IMR-90 (cell line): Measurements from ENCODE around the gene CYP19A1. TPM values are rescaled to one million over a fixed set of nuclear protein-coding genes. Genes with fewer than 3 reads are reported as not detected.
A peak's percentile ranks its signal among the peaks of the same experiment; 100 is the strongest.

Experiments
- ATAC-seq: fragments of 200-7000 bp; cut with Tn5 transposase; 2 replicates; pipeline ENCODE4 v1.9.1; 2020; ENCODE audit warnings: low read depth, mild to moderate bottlenecking, moderate library complexity
- BruUV-seq: library from RNA; stranded (reverse); fragments of 400-500 nt; replicated peaks from 2 replicates; lab custom pipeline; 2021; lab: Mats Ljungman, UMichigan
- CTCF ChIA-PET: fragments of 300-600 bp; formaldehyde crosslinking; extraction: SDS; loops from one replicate; lab custom pipeline; 2021; ENCODE audit warnings: antibody characterized with exemption; lab: Yijun Ruan, JAX
- POLR2A ChIA-PET: fragments of 300-600 bp; sonication (Branson Sonifier 250); formaldehyde crosslinking; loops from one replicate; lab custom pipeline; 2022; ENCODE audit warnings: antibody characterized with exemption; ENCODE audit not compliant: unreplicated experiment; lab: Charles Lee
- DNase-seq: peaks from one replicate; pipeline ENCODE4 v3.0.0; 2013
- H2AFZ ChIP-seq: replicated peaks from 2 replicates; pipeline ENCODE3; 2013; ENCODE audit warnings: low read length, mild to moderate bottlenecking; ENCODE audit not compliant: poor library complexity
- H2AK5ac ChIP-seq: 2 replicates; pipeline ENCODE4 v1.6.1; 2013; ENCODE audit warnings: low read depth, low read length, inconsistent platforms
- H2AK9ac ChIP-seq: replicated peaks from 2 replicates; pipeline ENCODE3; 2013; ENCODE audit warnings: mild to moderate bottlenecking, low read depth, low read length, moderate library complexity; ENCODE audit not compliant: poor library complexity
- H2BK120ac ChIP-seq: 2 replicates; pipeline ENCODE4 v1.6.1; 2013; ENCODE audit warnings: low read depth, low read length, inconsistent platforms
- H2BK15ac ChIP-seq: 3 replicates; pipeline ENCODE4 v1.6.1; 2013; ENCODE audit warnings: low read depth, low read length, inconsistent platforms
- H2BK20ac ChIP-seq: 2 replicates; pipeline ENCODE4 v1.6.1; 2013; ENCODE audit warnings: low read depth, mild to moderate bottlenecking, inconsistent platforms, low read length, moderate library complexity
- H2BK5ac ChIP-seq: 2 replicates; pipeline ENCODE4 v1.6.1; 2013; ENCODE audit warnings: mild to moderate bottlenecking, low read depth, low read length, inconsistent platforms; ENCODE audit not compliant: poor library complexity, severe bottlenecking
- H3K14ac ChIP-seq: replicated peaks from 2 replicates; pipeline ENCODE4 v1.6.1; 2013; ENCODE audit warnings: low read depth, low read length, inconsistent platforms
- H3K18ac ChIP-seq: 2 replicates; pipeline ENCODE4 v1.6.1; 2013; ENCODE audit warnings: low read depth, low read length, control low read depth
- H3K23ac ChIP-seq: 2 replicates; pipeline ENCODE4 v1.6.1; 2013; ENCODE audit warnings: low read depth, low read length, inconsistent platforms
- H3K27ac ChIP-seq: 2 replicates; pipeline ENCODE4 v1.5.1; 2013; ENCODE audit warnings: mild to moderate bottlenecking, control low read depth, low read length; ENCODE audit not compliant: insufficient read depth
- H3K27me3 ChIP-seq: 2 replicates; pipeline ENCODE4 v1.6.1; 2013; ENCODE audit warnings: low read length; ENCODE audit not compliant: control insufficient read depth, insufficient read depth
- H3K36me3 ChIP-seq: 2 replicates; pipeline ENCODE4 v1.6.1; 2013; ENCODE audit warnings: low read length, mixed read lengths; ENCODE audit not compliant: control insufficient read depth, insufficient read depth
- H3K4ac ChIP-seq: 2 replicates; pipeline ENCODE4 v1.6.1; 2013; ENCODE audit warnings: low read depth, low read length, inconsistent platforms
- H3K4me1 ChIP-seq: 2 replicates; pipeline ENCODE4 v1.6.1; 2013; ENCODE audit warnings: low read length, mixed read lengths; ENCODE audit not compliant: control insufficient read depth, insufficient read depth
- H3K4me2 ChIP-seq: 2 replicates; pipeline ENCODE4 v1.6.1; 2013; ENCODE audit warnings: low read depth, mild to moderate bottlenecking, control low read depth, low read length, moderate library complexity
- H3K4me3 ChIP-seq: 2 replicates; pipeline ENCODE4 v1.5.1; 2013; ENCODE audit warnings: low read depth, mild to moderate bottlenecking, control low read depth, low read length, moderate library complexity; ENCODE audit not compliant: insufficient read depth
- H3K56ac ChIP-seq: 2 replicates; pipeline ENCODE4 v1.6.1; 2013; ENCODE audit warnings: low read length, inconsistent platforms; ENCODE audit not compliant: insufficient read depth; ENCODE audit errors: extremely low read depth
- H3K79me1 ChIP-seq, 2 experiments: 2 replicates each; pipeline ENCODE4 v1.6.1; 2013; ENCODE audit warnings: low read length in 2 of 2, inconsistent platforms in 1 of 2, low read depth in 1 of 2
- H3K9ac ChIP-seq: 2 replicates; pipeline ENCODE4 v1.6.1; 2013; ENCODE audit warnings: low read depth, low read length, control low read depth
- H3K9me1 ChIP-seq: 2 replicates; pipeline ENCODE4 v1.6.1; 2013; ENCODE audit warnings: low read length, inconsistent platforms; ENCODE audit not compliant: insufficient read depth
- H3K9me3 ChIP-seq: 2 replicates; pipeline ENCODE4 v1.6.1; 2013; ENCODE audit warnings: low read length; ENCODE audit not compliant: control insufficient read depth, insufficient read depth
- H4K20me1 ChIP-seq: 2 replicates; pipeline ENCODE4 v1.6.1; 2013; ENCODE audit warnings: low read length, inconsistent platforms; ENCODE audit not compliant: insufficient read depth
- H4K5ac ChIP-seq: 2 replicates; pipeline ENCODE4 v1.6.1; 2013; ENCODE audit warnings: mild to moderate bottlenecking, low read depth, low read length, control low read depth
- H4K8ac ChIP-seq, 2 experiments: 2 replicates each; pipeline ENCODE4 v1.6.1; 2013; ENCODE audit warnings: low read depth in 2 of 2, low read length in 2 of 2, control low read depth in 1 of 2, inconsistent platforms in 1 of 2
- H4K91ac ChIP-seq: 2 replicates; pipeline ENCODE4 v1.6.1; 2013; ENCODE audit warnings: low read depth, low read length, inconsistent platforms; ENCODE audit not compliant: insufficient read depth
- BHLHE40 ChIP-seq: fragments of 150-350 bp; IDR thresholded peaks from 2 replicates; pipeline ENCODE4 v1.6.1; 2016; ENCODE audit warnings: mild to moderate bottlenecking, low read depth, low read length
- CHD1 ChIP-seq: IDR thresholded peaks from 2 replicates; pipeline ENCODE4 v1.6.1; 2012; ENCODE audit warnings: low read depth, low read length, improper control_type of control experiment
- FOS ChIP-seq: fragments of 150-350 bp; IDR thresholded peaks from 2 replicates; pipeline ENCODE4 v1.6.1; 2016; ENCODE audit warnings: low read depth, low read length
- MAFK ChIP-seq: IDR thresholded peaks from 2 replicates; pipeline ENCODE4 v1.6.1; 2012; ENCODE audit warnings: low read depth, low read length, improper control_type of control experiment
- MAZ ChIP-seq: IDR thresholded peaks from 2 replicates; pipeline ENCODE4 v1.6.1; 2012; ENCODE audit warnings: low read depth, mild to moderate bottlenecking, low read length, improper control_type of control experiment, moderate library complexity, borderline replicate concordance
- MXI1 ChIP-seq: IDR thresholded peaks from 2 replicates; pipeline ENCODE4 v1.6.1; 2012; ENCODE audit warnings: low read depth, mild to moderate bottlenecking, low read length, moderate library complexity, borderline replicate concordance
- NFE2L2 ChIP-seq: fragments of 150-350 bp; IDR thresholded peaks from 2 replicates; pipeline ENCODE4 v1.6.1; 2016; ENCODE audit warnings: low read depth, mild to moderate bottlenecking, low read length
- RCOR1 ChIP-seq: IDR thresholded peaks from 2 replicates; pipeline ENCODE4 v1.6.1; 2012; ENCODE audit warnings: mild to moderate bottlenecking, low read length, improper control_type of control experiment; ENCODE audit not compliant: insufficient replicate concordance
- RFX5 ChIP-seq: IDR thresholded peaks from 2 replicates; pipeline ENCODE4 v1.8.0; 2012; ENCODE audit warnings: low read depth, mild to moderate bottlenecking, low read length, moderate library complexity
- WGBS, 2 experiments: methylation state at CpG; one replicate each; pipeline versions ENCODE4 v1.1.5 to v1.1.7; 2013; ENCODE audit warnings: missing lambda C conversion rate in 2 of 2; ENCODE audit not compliant: insufficient read length in 1 of 2; ENCODE audit errors: extremely low coverage in 2 of 2; 5-methylcytosine and 5-hydroxymethylcytosine counted together
- dilution Hi-C: fragments of 300-500 bp; cut with HindIII; formaldehyde crosslinking; loops from one replicate; pipeline ENCODE4 v1.14.3; 2018; ENCODE audit warnings: low sequenced_read_pairs; ENCODE audit not compliant: unreplicated experiment
- in situ Hi-C: fragments of 300-500 bp; cut with MboI; formaldehyde crosslinking; loops from 3 replicates; pipeline ENCODE4 v1.14.3; 2019; ENCODE audit warnings: low sequenced_read_pairs, inconsistent platforms, mixed read lengths
- intact Hi-C: fragments of 100-400 bp; cut with micrococcal nuclease; formaldehyde crosslinking; loops from 2 replicates; pipeline ENCODE4 v1.10.0; 2022
- polyA plus RNA-seq, 3 experiments: library from polyadenylated mRNA; depleted of rRNA; stranded (reverse); fragments of >200 nt; gene quantifications; 2 replicates each; pipeline ENCODE4 v1.2.3, GENCODE V29; 2012; ENCODE audit warnings: low replicate concordance in 1 of 3
- total RNA-seq: library from RNA; depleted of rRNA; stranded (reverse); fragments of >200 nt; gene quantifications from 2 replicates; pipeline ENCODE4 v1.2.3, GENCODE V29; 2012
- TF ChIP-seq, protein P1 (sequence below): conservative IDR thresholded peaks from 2 replicates; pipeline ENCODE4 v1.5.1; 2012; ENCODE audit warnings: mild to moderate bottlenecking, low read depth, low read length, improper control_type of control experiment
- TF ChIP-seq, protein P2 (sequence below): fragments of 150-350 bp; IDR thresholded peaks from 2 replicates; pipeline ENCODE4 v1.6.1; 2016; ENCODE audit warnings: low read depth, mild to moderate bottlenecking, low read length, moderate library complexity, borderline replicate concordance

Gene CYP19A1
- total and polyA plus RNA-seq, 2 of the 4 experiments (the other 2 are of a cell fraction): not detected

DNA sequence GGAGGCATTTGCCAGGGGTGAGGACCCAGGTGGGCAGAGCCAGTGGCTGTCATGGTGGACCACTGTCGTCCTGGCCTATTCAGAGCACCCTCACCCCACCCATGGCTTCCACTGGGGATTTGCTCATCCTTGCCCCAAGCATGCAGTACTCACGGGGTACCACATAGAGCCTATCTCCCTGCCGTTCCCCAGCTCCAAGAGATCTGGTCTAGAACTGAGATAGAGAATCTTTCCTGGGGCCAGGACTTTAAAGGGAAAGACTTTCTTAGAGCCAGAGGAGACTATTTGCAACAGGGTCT lies 166.8 kb downstream of the CYP19A1 start:
- no TSS peak for BruUV-seq
- no CpG with 5 or more reads among the region's 3 CpGs for WGBS, 2 experiments
- Histone ChIP-seq H3K4me1 (peaks cover 5% of the 10 kb centered on the region; the same call in 1 of the 2 replicates), H3K4ac (no peak overlapping the region; the same call in 1 of the 2 replicates), H2AK9ac (no peak overlapping the region), H2BK120ac (no peak overlapping the region), H2BK20ac (0 out of 2 replicates have a peak overlapping the region, but pooled peaks have one; percentile 10), H4K91ac (no peak overlapping the region), H3K23ac (no peak overlapping the region), H3K18ac (no peak overlapping the region; the same call in 1 of the 2 replicates), H2BK5ac (no peak overlapping the region), H3K56ac (no peak overlapping the region), H3K4me3 (no peak overlapping the region), H3K36me3 (no peaks in the 10 kb centered on the region), H4K20me1 (no peaks in the 10 kb centered on the region), H2AFZ (no peak overlapping the region), H3K79me1 (no peaks in the 10 kb centered on the region), H3K27me3 (peaks cover under 1% of the 10 kb centered on the region; the same call in 1 of the 2 replicates), H4K8ac (no peak overlapping the region), H3K27ac (no peak overlapping the region), H2BK15ac (no peak overlapping the region), H4K5ac (no peak overlapping the region), H3K9me3 (no peaks in the 10 kb centered on the region), H3K9ac (no peak overlapping the region), H3K4me2 (no peak overlapping the region), H2AK5ac (peak overlapping the region; percentile 55; the same call in 1 of the 2 replicates), H3K9me1 (no peaks in the 10 kb centered on the region; the same call in 1 of the 2 replicates), H3K14ac (no peak overlapping the region)
- TF ChIP-seq, protein P1, sequence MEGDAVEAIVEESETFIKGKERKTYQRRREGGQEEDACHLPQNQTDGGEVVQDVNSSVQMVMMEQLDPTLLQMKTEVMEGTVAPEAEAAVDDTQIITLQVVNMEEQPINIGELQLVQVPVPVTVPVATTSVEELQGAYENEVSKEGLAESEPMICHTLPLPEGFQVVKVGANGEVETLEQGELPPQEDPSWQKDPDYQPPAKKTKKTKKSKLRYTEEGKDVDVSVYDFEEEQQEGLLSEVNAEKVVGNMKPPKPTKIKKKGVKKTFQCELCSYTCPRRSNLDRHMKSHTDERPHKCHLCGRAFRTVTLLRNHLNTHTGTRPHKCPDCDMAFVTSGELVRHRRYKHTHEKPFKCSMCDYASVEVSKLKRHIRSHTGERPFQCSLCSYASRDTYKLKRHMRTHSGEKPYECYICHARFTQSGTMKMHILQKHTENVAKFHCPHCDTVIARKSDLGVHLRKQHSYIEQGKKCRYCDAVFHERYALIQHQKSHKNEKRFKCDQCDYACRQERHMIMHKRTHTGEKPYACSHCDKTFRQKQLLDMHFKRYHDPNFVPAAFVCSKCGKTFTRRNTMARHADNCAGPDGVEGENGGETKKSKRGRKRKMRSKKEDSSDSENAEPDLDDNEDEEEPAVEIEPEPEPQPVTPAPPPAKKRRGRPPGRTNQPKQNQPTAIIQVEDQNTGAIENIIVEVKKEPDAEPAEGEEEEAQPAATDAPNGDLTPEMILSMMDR: no peak
- TF ChIP-seq RFX5 (no peak), FOS (no peak), CHD1 (no peak), BHLHE40 (no peak), NFE2L2 (no peak), MAZ (no peak), MAFK (no peak), RCOR1 (no peak), MXI1 (no peak)
- TF ChIP-seq, protein P2, sequence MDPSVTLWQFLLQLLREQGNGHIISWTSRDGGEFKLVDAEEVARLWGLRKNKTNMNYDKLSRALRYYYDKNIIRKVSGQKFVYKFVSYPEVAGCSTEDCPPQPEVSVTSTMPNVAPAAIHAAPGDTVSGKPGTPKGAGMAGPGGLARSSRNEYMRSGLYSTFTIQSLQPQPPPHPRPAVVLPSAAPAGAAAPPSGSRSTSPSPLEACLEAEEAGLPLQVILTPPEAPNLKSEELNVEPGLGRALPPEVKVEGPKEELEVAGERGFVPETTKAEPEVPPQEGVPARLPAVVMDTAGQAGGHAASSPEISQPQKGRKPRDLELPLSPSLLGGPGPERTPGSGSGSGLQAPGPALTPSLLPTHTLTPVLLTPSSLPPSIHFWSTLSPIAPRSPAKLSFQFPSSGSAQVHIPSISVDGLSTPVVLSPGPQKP: no peak
- POLR2A ChIA-PET: no interaction called here
- ATAC-seq (peak; percentile 32), DNase-seq (no peak)
- in situ Hi-C loops: no loop called here
- intact Hi-C loops: no loop called here
- CTCF ChIA-PET: interaction anchor here (1.3 to 4.0 kb wide), 2 partner anchors 8 to 21 kb away, joined by 9 to 20 read pairs; no protein-coding TSS in a partner anchor
- dilution Hi-C loops: no loop called here
